Fibroblast of mammary gland (primary cell): ENCODE data around the gene SOX6.

Experiments used
- DNase-seq: peaks from one replicate; pipeline ENCODE4 v3.0.0-alpha.2; 2010; ENCODE audit warnings: low read depth
- H3K4me3 ChIP-seq: 2 replicates; pipeline ENCODE4 v1.5.1; 2011; ENCODE audit warnings: low read depth, mild to moderate bottlenecking, low read length, moderate library complexity; ENCODE audit not compliant: control insufficient read depth
- CTCF ChIP-seq: conservative IDR thresholded peaks from 2 replicates; pipeline ENCODE4 v1.5.1; 2011; ENCODE audit warnings: low read depth, low read length, inconsistent platforms; ENCODE audit not compliant: control insufficient read depth, insufficient read depth

SOX6 gene

DNA sequence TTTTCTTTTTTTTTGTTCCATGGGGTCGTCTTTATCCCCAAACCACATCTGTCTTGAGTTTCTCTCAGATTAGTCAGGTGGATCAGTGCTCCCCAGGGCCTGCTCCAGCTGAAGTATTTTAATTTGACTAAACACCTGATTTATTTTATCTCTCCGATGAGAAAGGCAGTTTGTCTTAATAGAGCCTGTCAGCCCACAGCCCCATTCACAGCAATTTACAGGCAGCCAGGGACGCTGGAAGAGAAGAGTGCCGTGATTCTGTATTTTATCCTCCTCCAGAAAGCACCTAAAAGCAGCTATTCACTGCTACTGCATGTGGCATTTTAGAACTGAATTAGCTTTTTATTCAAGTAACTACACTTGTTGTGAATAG, 164.5 kb downstream of the SOX6 start:
- H3K4me3 ChIP-seq: no peak overlapping the region
- TF ChIP-seq CTCF: no peak
- no peak for DNase-seq

DNA sequence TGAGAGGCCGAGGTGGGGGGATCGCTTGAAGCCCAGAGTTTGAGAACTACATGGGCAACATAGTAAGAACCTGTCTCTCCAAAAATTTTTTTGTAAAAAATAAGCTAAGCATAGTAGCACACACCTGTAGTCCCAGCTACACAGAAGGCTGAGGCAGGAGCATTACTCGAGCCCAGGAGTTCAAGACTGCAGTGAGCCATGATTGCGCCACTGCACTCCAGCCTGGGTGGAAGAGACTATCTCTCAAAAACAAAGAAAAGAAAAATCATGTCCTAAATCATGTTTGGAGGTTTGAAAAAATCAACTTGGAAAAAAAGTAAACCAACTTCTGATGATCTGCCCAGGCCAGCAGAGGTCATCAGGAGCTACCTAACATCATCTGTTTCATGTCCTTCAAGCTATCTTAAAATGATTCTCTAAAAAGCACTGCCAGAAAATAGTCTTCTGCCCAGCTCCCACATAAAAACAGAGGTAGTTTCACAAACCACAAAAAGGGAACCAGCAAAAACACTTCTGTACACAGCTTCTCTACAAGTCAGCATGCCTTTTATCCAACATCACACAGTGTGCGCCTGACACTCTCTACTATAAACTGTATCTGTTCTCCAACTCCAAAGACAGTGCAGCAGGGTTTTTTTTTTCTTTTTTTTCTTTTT, 165.0 kb downstream of the SOX6 start:
- no peak overlapping the region for H3K4me3 ChIP-seq
- DNase-seq: no peak
- no peak for TF ChIP-seq CTCF

DNA sequence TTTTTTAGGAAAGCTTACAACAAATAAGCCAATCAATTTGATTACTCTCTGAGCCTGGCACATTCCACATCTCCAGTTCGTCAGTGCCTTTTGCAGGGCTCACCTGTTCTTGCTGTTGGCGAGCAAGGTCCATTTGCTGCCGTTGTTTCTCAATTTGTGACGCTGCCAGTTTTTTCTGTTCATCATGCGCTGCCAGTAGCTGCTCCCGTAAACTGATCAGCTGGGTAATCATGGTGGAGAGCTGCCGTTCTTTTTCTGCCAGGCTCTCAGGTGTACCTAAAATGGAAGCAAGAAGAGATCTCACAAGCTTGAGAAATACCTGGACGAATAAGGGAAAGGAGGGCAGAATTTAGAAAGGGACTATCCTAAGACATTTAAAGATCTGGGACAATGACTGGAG, 169.7 kb downstream of the SOX6 start:
- no peak overlapping the region for H3K4me3 ChIP-seq
- DNase-seq: no peak
- no peak for TF ChIP-seq CTCF

DNA sequence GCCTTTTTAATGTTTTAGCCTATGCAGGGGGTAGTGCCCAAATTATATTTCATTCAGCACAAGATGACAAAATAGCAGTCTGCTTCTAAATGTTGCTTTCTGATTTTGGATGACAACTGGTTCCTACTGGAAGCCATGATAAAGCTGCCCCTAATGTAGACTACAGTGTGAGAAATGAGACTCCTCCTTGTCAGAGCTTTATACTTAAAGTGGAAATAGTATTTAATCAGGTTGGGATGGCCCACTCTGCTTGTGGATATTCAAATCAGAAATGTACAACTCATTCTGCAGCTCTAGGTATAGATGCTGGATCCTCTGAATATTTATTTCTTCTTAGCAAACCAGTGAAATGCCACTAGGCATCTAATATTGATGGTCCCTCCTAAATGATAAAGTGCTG, 171.3 kb downstream of the SOX6 start:
- no peak for TF ChIP-seq CTCF
- no peak for DNase-seq
- H3K4me3 ChIP-seq: no peak overlapping the region

DNA sequence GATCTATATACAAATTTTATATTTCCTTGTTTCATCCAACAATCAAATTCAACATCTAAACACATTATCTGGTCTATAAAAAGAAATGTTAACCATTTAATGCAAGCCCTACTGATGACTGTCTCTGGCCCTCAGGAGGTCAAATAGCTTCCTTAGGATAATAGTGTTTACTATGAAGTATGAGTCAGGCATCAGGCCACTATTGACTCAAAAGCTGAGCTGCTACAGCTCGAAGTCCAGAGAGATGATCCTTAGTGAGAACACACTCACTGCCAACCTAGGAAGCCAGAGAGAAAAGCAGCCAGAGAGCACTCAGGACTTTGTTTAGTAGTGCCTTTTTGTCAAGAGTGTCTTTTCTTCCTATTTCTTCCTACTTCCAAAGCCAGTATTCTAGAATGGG, 171.8 kb downstream of the SOX6 start:
- peak; percentile 72 for DNase-seq
- TF ChIP-seq CTCF: no peak
- no peak overlapping the region for H3K4me3 ChIP-seq

DNA sequence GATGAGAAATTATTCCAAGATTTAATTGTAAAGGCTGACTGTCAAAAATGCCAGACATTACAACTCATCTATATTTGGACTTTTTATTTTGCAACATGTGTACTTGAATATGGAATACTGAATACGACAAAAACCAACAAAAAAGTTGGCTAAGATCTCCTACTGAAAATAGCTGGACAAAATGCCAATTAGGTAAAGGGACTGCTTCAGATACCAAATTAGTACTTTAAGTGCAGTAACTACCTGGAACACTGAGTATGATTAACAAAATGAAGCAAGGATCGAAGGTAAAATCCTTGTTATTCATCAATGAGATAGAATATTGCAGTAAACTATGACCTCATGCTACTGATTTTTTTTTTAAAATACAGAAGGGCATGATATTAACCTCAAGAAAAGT, 173.8 kb downstream of the SOX6 start:
- no peak for DNase-seq
- TF ChIP-seq CTCF: no peak
- no peak overlapping the region for H3K4me3 ChIP-seq

- DNase-seq: no peak
- TF ChIP-seq CTCF: no peak
- H3K4me3 ChIP-seq: no peak overlapping the region
Measured at GRCh38 chr11:16180868-16181267, 175.5 kb downstream of the SOX6 start.
